Lower leg skin (tissue), 4 donors: ENCODE results near the gene TXNL4A. TPM values are rescaled to one million over a fixed set of nuclear protein-coding genes. Genes with fewer than 3 reads are reported as not detected.

Experiments used
- DNase-seq, 2 donors: peaks; one replicate each; pipeline ENCODE4 v3.0.0-alpha.2; 2019; ENCODE audit warnings: low spot score in 2 of 2
- H3K4me3 ChIP-seq: fragments of 200-600 bp; sonication (generic); 2 replicates; pipeline ENCODE4 v1.5.1; 2017; ENCODE audit warnings: mild to moderate bottlenecking, low read depth; ENCODE audit not compliant: poor library complexity, severe bottlenecking
- CTCF ChIP-seq, 3 donors: fragments of 450-650 bp; IDR thresholded peaks; one replicate each; pipeline ENCODE4 v1.5.1; 2016; ENCODE audit warnings: antibody characterized with exemption in 3 of 3, mild to moderate bottlenecking in 3 of 3, moderate library complexity in 2 of 3
- POLR2A ChIP-seq, 2 donors: fragments of 450-650 bp; IDR thresholded peaks; one replicate each; pipeline ENCODE4 v1.6.1; 2016 to 2017; ENCODE audit warnings: antibody characterized with exemption in 2 of 2, mild to moderate bottlenecking in 1 of 2, moderate library complexity in 1 of 2
- WGBS, 2 donors: methylation state at CpG; one replicate each; pipeline ENCODE4 v1.1.5; 2018; 5-methylcytosine and 5-hydroxymethylcytosine counted together
- intact Hi-C: fragments of 100-400 bp; cut with DNase I; formaldehyde crosslinking; loops from one replicate; pipeline ENCODE4 v1.15.0; 2023; ENCODE audit warnings: low total_unique reads
- total RNA-seq, 4 donors: library from RNA; depleted of rRNA; stranded (reverse); fragments of >200 nt; gene quantifications; one replicate each; pipeline ENCODE4 v1.1.0, GENCODE V29; 2016

The TXNL4A gene, protein sequence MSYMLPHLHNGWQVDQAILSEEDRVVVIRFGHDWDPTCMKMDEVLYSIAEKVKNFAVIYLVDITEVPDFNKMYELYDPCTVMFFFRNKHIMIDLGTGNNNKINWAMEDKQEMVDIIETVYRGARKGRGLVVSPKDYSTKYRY
- total RNA-seq = 10 to 100 TPM; 12.6 to 49.9 (median 24.0) TPM

- intact Hi-C loops = loop anchor here (2.0 kb wide), 1 partner anchor 38 kb away; the partner anchor contains the start of gene SLC66A2
- WGBS, 2 donors = 0 to 1% methylated on average over 39 to 52 of the region's 71 CpGs
- peak; percentile 77 to 96 for DNase-seq
- H3K4me3 ChIP-seq = peak within 1 kb of the TSS; percentile 78
- peak in 1 of 2 donors; percentile 71 for TF ChIP-seq POLR2A (IDR thresholded peaks at IDR 0.05)
- TF ChIP-seq CTCF (IDR thresholded peaks at IDR 0.05) = no peak
Measured at GRCh38 chr18:79988451-79989194, at the start of gene TXNL4A. Gene TXNL4A (minus strand): TSS chr18:79988563. CDS start chr18:79988392, 171 bp downstream.

- no peak for DNase-seq
- WGBS, 2 donors = 97% methylated on average over 12 of the region's 12 CpGs
- no peak overlapping the region for H3K4me3 ChIP-seq
- intact Hi-C loops = no loop called here
- TF ChIP-seq POLR2A (IDR thresholded peaks at IDR 0.05) (no peak), CTCF (IDR thresholded peaks at IDR 0.05) (no peak)
Measured at GRCh38 chr18:80037300-80037699, 48.9 kb upstream of the TXNL4A start.

- TF ChIP-seq CTCF (IDR thresholded peaks at IDR 0.05) = no peak
- TF ChIP-seq POLR2A (IDR thresholded peaks at IDR 0.05) = no peak
- H3K4me3 ChIP-seq = no peak overlapping the region
- 94% methylated on average over 7 of the region's 7 CpGs for WGBS, 2 donors
- intact Hi-C loops = no loop called here
- no peak for DNase-seq
Measured at GRCh38 chr18:80035997-80036396, 47.6 kb upstream of the TXNL4A start.

DNA sequence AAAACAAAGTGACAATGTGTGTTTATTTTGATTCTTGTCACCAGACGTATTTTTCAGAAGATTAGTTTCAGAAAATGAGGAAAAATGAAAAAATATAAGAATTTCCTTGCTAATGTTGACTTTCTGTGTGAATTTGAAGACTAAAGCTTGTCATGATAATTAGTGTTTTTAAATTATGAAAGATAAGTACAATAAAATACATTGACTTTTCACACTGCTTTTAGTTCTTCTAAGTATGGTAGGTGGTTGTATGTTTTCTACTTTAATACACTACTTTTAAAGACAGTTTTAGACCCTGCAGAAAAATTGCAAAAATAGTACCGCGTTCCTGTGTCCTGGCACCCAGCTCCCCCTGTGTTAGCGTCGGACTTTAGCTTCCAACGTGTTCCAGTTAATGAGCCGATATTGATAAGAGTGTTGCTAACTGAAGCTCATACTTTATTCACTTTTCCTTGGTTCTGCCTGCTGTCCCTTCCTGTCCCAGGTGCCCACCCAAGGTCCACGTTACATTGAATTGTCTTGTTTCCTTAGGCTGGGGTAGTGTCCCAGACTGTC, 46.6 kb upstream of the TXNL4A start:
- H3K4me3 ChIP-seq = peak overlapping the region; percentile 81
- 4 to 7% methylated on average over 8 of the region's 8 CpGs for WGBS, 2 donors
- intact Hi-C loops = no loop called here
- DNase-seq = no peak
- no peak for TF ChIP-seq CTCF (IDR thresholded peaks at IDR 0.05)
- TF ChIP-seq POLR2A (IDR thresholded peaks at IDR 0.05) = no peak

DNA sequence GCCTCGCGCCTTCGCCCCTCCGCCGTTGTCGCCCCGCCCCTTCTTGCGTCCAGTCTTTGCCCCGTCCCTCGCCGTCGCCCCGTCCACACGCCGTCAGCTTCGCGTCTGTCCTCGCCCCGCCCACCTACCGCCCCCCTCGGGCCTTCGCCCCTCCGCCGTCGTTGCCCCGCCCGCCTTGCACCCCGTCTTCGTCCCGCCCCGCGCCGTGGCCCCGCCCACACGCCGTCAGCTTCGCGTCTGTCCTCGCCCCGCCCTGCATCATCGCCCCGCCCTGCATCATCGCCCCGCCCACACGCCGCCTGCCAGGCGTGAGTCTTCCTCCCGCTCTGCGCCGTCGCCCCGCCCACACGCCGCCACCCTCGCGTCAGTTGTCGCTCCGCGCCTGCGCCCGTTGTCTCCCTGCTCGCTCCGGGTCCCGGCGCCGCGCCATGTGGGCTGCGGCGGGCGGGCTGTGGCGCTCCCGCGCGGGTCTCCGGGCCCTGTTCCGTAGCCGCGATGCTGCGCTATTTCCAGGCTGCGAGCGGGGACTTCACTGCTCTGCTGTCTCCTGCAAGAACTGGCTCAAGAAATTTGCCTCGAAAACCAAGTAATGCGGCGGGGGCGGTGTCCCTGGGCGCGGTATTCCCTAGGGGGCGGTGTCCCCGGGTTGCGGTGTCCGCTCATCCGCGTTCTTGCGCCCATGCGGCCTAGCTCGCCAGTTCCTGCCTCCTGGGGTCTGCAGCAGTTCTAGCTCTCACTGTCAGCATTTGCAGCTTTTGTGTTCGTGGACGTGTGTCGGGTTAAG, 45.9 kb upstream of the TXNL4A start, which contains the start of gene RBFA:
RBFA (plus strand) TSS at position 367 of the 784 bp plus-strand sequence; CDS start at position 429, 62 bp downstream.
- TF ChIP-seq POLR2A (IDR thresholded peaks at IDR 0.05) (no peak), CTCF (IDR thresholded peaks at IDR 0.05) (no peak)

More for the DNA sequence above, 45.9 kb upstream of the TXNL4A start, which contains the start of gene RBFA:
- WGBS, 2 donors = 0 to 1% methylated on average over 41 to 54 of the region's 99 CpGs
- intact Hi-C loops = no loop called here
- peak; percentile 98 to 100 for DNase-seq
- peak within 1 kb of the TSS; percentile 81 for H3K4me3 ChIP-seq
